GM23338 (cell line): Measurements from ENCODE around the gene C8G. TPM values are rescaled to one million over a fixed set of nuclear protein-coding genes. Genes with fewer than 3 reads are reported as not detected.
A peak's percentile ranks its signal among the peaks of the same experiment; 100 is the strongest.

Source experiments
- ATAC-seq: fragments of 200-7000 bp; cut with Tn5 transposase; 3 replicates; pipeline ENCODE4 v1.9.1; 2020
- DNase-seq: peaks from one replicate; pipeline ENCODE4 v3.0.0-alpha.2; 2015; ENCODE audit warnings: low spot score
- H2AFZ ChIP-seq: fragments of 200-600 bp; sonication (generic); 2 replicates; pipeline ENCODE4 v1.8.0; 2016; ENCODE audit warnings: antibody characterized with exemption, mild to moderate bottlenecking, moderate library complexity
- H3F3A ChIP-seq: fragments of 200-600 bp; sonication (generic); replicated peaks from 2 replicates; pipeline ENCODE4 v1.8.0; 2017; ENCODE audit warnings: antibody characterized with exemption, mixed run types, low read depth
- H3K27ac ChIP-seq: fragments of 200-600 bp; sonication (generic); 2 replicates; pipeline ENCODE4 v1.6.1; 2016; ENCODE audit warnings: low read depth
- H3K27me3 ChIP-seq: fragments of 200-600 bp; sonication (generic); 2 replicates; pipeline ENCODE4 v1.8.0; 2016; ENCODE audit warnings: mild to moderate bottlenecking, mixed run types, moderate library complexity; ENCODE audit not compliant: insufficient read depth
- H3K36me3 ChIP-seq: fragments of 200-600 bp; sonication (generic); 2 replicates; pipeline ENCODE4 v1.8.0; 2016; ENCODE audit warnings: mild to moderate bottlenecking; ENCODE audit not compliant: insufficient read depth
- H3K4me1 ChIP-seq: fragments of 200-600 bp; sonication (generic); 2 replicates; pipeline ENCODE4 v1.8.0; 2016; ENCODE audit warnings: mild to moderate bottlenecking, moderate library complexity; ENCODE audit not compliant: insufficient read depth
- H3K4me2 ChIP-seq: fragments of 200-600 bp; sonication (generic); 2 replicates; pipeline ENCODE4 v1.7.1; 2017; ENCODE audit warnings: mixed run types
- H3K4me3 ChIP-seq: fragments of 200-600 bp; sonication (generic); 2 replicates; pipeline ENCODE4 v1.6.1; 2016; ENCODE audit warnings: mixed run types
- H3K79me2 ChIP-seq: fragments of 200-600 bp; sonication (generic); replicated peaks from 2 replicates; pipeline ENCODE4 v1.8.0; 2017; ENCODE audit warnings: mild to moderate bottlenecking; ENCODE audit not compliant: insufficient read depth
- H3K9me2 ChIP-seq: fragments of 200-600 bp; sonication (generic); 2 replicates; pipeline ENCODE4 v1.8.0; 2017; ENCODE audit not compliant: insufficient read depth
- H4K20me1 ChIP-seq: fragments of 200-600 bp; sonication (generic); replicated peaks from 2 replicates; pipeline ENCODE4 v1.8.0; 2017; ENCODE audit warnings: mild to moderate bottlenecking; ENCODE audit not compliant: insufficient read depth
- H3K27ac Mint-ChIP-seq: 2 replicates; pipeline ENCODE4 v1.8.0; 2020; ENCODE audit warnings: inconsistent platforms, mild to moderate bottlenecking, moderate library complexity, mixed read lengths
- H3K27me3 Mint-ChIP-seq: 3 replicates; pipeline ENCODE4 v1.8.0; 2022; ENCODE audit warnings: low read depth, mild to moderate bottlenecking, moderate library complexity, mixed read lengths, inconsistent platforms; ENCODE audit not compliant: insufficient read depth, poor library complexity
- H3K36me3 Mint-ChIP-seq: 3 replicates; pipeline ENCODE4 v1.8.0; 2021; ENCODE audit warnings: low read depth, mild to moderate bottlenecking, inconsistent platforms, moderate library complexity, mixed read lengths
- H3K4me1 Mint-ChIP-seq: 3 replicates; pipeline ENCODE4 v1.8.0; 2020; ENCODE audit warnings: mild to moderate bottlenecking, inconsistent platforms, mixed read lengths
- H3K4me3 Mint-ChIP-seq: 3 replicates; pipeline ENCODE4 v1.8.0; 2021; ENCODE audit warnings: moderate library complexity, mild to moderate bottlenecking, inconsistent platforms, mixed read lengths
- H3K9me3 Mint-ChIP-seq: 3 replicates; pipeline ENCODE4 v1.8.0; 2020; ENCODE audit warnings: moderate library complexity, mild to moderate bottlenecking, inconsistent platforms, mixed read lengths
- CREB1 ChIP-seq: fragments of 250-450 bp; sonication (Bioruptor Pico); IDR thresholded peaks from 2 replicates; pipeline ENCODE4 v1.5.0; 2020; ENCODE audit warnings: low read depth, mild to moderate bottlenecking, moderate library complexity
- EZH2 ChIP-seq: fragments of 200-600 bp; sonication (generic); IDR thresholded peaks from one replicate; pipeline ENCODE4 v1.8.0; 2017; ENCODE audit warnings: antibody characterized with exemption, mild to moderate bottlenecking, low read depth; ENCODE audit not compliant: unreplicated experiment
- EZH2phosphoT487 ChIP-seq: fragments of 200-600 bp; sonication (generic); IDR thresholded peaks from one replicate; pipeline ENCODE4 v1.8.1; 2018; ENCODE audit warnings: antibody characterized with exemption; ENCODE audit not compliant: unreplicated experiment
- JUNB ChIP-seq: IDR thresholded peaks from one replicate; pipeline ENCODE4 v1.6.1; 2016; ENCODE audit warnings: antibody characterized with exemption; ENCODE audit not compliant: unreplicated experiment
- POLR2AphosphoS5 ChIP-seq: IDR thresholded peaks from 2 replicates; pipeline ENCODE4 v1.6.1; 2016; ENCODE audit warnings: antibody characterized with exemption, low read depth
- polyA plus RNA-seq: library from polyadenylated mRNA; unstranded; fragments of >200 nt; fragmentation: Nextera tagmentation; extraction: Ambion mirVana; gene quantifications from 2 replicates; pipeline ENCODE4 v1.2.1, GENCODE V29; 2016
- total RNA-seq: library from RNA; depleted of rRNA; stranded (reverse); fragments of >200 nt; shearing (Covaris generic); gene quantifications from 2 replicates; pipeline ENCODE4 v1.2.3, GENCODE V29; 2014
- TF ChIP-seq, protein P1 (sequence below), 2 experiments: fragments of 200-600 bp in 1 of 2; sonication (generic) in 1 of 2; conservative IDR thresholded peaks; 2 replicates each; pipeline versions ENCODE4 v1.5.1 to v1.6.1; 2016 to 2017; ENCODE audit warnings: antibody characterized with exemption in 2 of 2, low read depth in 2 of 2, mild to moderate bottlenecking in 2 of 2, moderate library complexity in 1 of 2
- TF ChIP-seq, protein P2 (sequence below): fragments of 250-450 bp; sonication (Bioruptor Pico); IDR thresholded peaks from 2 replicates; pipeline ENCODE4 v1.5.0; 2020; ENCODE audit warnings: mild to moderate bottlenecking, moderate library complexity
- TF ChIP-seq, protein P3 (sequence below): IDR thresholded peaks from one replicate; pipeline ENCODE4 v1.6.1; 2018; ENCODE audit warnings: antibody characterized with exemption; ENCODE audit not compliant: unreplicated experiment

Gene C8G
- total and polyA plus RNA-seq, 2 experiments from 2014 or later: not detected

DNA sequence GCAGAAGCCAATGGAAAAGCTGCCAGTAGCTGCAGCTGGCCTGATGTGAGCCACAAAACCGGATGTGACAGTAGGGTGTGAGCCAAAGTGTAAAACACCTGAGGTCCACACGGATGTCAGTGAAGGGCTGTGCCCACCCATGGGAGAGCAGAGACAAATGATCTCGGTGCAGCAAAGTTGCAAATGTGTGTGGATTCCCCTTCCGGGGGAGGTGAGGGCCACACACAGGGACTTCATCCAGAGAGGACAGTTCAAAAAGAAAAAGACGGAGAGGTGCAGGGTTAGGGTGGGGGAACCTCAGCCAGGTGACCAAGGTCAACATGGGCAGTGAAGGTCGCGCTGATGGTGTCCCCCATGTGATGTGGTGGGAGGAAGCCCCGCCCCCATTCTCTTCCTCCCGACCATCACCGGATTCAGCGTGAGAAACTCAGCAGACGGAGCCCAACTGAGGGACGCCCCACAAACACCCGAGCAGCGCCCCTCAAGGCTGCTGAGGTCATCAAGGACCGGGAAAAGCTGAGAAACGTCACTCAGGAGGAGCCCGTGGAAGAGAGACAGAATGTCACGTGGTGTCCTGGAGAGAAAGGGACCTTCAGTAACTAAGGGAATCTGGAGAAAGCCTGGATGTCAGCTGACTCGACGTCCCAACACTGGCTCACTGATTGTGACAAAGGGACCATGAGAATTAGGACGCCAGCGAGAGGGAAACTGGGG lies 20.9 kb downstream of the C8G start:
- Histone ChIP-seq H3K4me2 (peak overlapping the region; percentile 67), H3K79me2 (no peaks in the 10 kb centered on the region), H3K27ac (no peak overlapping the region; the same call in 1 of the 2 replicates), H2AFZ (peak overlapping the region; percentile 88), H3K27me3 (no peaks in the 10 kb centered on the region), H3K36me3 (no peaks in the 10 kb centered on the region), H4K20me1 (no peaks in the 10 kb centered on the region), H3K4me3 (0 out of 2 replicates have a peak overlapping the region, but pooled peaks have one; percentile 33), H3K4me1 (peaks cover 9% of the 10 kb centered on the region), H3F3A (no peaks in the 10 kb centered on the region), H3K9me2 (no peaks in the 10 kb centered on the region)
- DNase-seq (peak; percentile 55), ATAC-seq (peak; percentile 15)
- Mint-ChIP-seq H3K27ac (peak overlapping the region; percentile 38), H3K4me1 (peaks cover 9% of the 10 kb centered on the region), H3K27me3 (peaks cover 4% of the 10 kb centered on the region), H3K4me3 (peak overlapping the region; percentile 5; the same call in 1 of the 3 replicates), H3K36me3 (no peaks in the 10 kb centered on the region), H3K9me3 (no peaks in the 10 kb centered on the region; the same call in 2 of the 3 replicates)
- no peak for TF ChIP-seq JUNB
- TF ChIP-seq, protein P1, sequence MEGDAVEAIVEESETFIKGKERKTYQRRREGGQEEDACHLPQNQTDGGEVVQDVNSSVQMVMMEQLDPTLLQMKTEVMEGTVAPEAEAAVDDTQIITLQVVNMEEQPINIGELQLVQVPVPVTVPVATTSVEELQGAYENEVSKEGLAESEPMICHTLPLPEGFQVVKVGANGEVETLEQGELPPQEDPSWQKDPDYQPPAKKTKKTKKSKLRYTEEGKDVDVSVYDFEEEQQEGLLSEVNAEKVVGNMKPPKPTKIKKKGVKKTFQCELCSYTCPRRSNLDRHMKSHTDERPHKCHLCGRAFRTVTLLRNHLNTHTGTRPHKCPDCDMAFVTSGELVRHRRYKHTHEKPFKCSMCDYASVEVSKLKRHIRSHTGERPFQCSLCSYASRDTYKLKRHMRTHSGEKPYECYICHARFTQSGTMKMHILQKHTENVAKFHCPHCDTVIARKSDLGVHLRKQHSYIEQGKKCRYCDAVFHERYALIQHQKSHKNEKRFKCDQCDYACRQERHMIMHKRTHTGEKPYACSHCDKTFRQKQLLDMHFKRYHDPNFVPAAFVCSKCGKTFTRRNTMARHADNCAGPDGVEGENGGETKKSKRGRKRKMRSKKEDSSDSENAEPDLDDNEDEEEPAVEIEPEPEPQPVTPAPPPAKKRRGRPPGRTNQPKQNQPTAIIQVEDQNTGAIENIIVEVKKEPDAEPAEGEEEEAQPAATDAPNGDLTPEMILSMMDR (conservative IDR thresholded peaks at IDR 0.05; ENCODE audit: low read depth in 2 of 2): no peak
- TF ChIP-seq EZH2: no peak
- TF ChIP-seq EZH2phosphoT487: no peak
- TF ChIP-seq, protein P2, sequence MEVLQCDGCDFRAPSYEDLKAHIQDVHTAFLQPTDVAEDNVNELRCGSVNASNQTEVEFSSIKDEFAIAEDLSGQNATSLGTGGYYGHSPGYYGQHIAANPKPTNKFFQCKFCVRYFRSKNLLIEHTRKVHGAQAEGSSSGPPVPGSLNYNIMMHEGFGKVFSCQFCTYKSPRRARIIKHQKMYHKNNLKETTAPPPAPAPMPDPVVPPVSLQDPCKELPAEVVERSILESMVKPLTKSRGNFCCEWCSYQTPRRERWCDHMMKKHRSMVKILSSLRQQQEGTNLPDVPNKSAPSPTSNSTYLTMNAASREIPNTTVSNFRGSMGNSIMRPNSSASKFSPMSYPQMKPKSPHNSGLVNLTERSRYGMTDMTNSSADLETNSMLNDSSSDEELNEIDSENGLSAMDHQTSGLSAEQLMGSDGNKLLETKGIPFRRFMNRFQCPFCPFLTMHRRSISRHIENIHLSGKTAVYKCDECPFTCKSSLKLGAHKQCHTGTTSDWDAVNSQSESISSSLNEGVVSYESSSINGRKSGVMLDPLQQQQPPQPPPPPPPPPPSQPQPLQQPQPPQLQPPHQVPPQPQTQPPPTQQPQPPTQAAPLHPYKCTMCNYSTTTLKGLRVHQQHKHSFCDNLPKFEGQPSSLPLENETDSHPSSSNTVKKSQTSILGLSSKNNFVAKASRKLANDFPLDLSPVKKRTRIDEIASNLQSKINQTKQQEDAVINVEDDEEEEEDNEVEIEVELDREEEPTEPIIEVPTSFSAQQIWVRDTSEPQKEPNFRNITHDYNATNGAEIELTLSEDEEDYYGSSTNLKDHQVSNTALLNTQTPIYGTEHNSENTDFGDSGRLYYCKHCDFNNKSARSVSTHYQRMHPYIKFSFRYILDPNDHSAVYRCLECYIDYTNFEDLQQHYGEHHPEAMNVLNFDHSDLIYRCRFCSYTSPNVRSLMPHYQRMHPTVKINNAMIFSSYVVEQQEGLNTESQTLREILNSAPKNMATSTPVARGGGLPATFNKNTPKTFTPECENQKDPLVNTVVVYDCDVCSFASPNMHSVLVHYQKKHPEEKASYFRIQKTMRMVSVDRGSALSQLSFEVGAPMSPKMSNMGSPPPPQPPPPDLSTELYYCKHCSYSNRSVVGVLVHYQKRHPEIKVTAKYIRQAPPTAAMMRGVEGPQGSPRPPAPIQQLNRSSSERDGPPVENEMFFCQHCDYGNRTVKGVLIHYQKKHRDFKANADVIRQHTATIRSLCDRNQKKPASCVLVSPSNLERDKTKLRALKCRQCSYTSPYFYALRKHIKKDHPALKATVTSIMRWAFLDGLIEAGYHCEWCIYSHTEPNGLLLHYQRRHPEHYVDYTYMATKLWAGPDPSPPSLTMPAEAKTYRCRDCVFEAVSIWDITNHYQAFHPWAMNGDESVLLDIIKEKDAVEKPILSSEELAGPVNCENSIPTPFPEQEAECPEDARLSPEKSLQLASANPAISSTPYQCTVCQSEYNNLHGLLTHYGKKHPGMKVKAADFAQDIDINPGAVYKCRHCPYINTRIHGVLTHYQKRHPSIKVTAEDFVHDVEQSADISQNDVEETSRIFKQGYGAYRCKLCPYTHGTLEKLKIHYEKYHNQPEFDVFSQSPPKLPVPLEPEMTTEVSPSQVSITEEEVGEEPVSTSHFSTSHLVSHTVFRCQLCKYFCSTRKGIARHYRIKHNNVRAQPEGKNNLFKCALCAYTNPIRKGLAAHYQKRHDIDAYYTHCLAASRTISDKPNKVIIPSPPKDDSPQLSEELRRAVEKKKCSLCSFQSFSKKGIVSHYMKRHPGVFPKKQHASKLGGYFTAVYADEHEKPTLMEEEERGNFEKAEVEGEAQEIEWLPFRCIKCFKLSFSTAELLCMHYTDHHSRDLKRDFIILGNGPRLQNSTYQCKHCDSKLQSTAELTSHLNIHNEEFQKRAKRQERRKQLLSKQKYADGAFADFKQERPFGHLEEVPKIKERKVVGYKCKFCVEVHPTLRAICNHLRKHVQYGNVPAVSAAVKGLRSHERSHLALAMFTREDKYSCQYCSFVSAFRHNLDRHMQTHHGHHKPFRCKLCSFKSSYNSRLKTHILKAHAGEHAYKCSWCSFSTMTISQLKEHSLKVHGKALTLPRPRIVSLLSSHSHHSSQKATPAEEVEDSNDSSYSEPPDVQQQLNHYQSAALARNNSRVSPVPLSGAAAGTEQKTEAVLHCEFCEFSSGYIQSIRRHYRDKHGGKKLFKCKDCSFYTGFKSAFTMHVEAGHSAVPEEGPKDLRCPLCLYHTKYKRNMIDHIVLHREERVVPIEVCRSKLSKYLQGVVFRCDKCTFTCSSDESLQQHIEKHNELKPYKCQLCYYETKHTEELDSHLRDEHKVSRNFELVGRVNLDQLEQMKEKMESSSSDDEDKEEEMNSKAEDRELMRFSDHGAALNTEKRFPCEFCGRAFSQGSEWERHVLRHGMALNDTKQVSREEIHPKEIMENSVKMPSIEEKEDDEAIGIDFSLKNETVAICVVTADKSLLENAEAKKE (CRISPR knock-in tag): no peak
- TF ChIP-seq, protein P3, sequence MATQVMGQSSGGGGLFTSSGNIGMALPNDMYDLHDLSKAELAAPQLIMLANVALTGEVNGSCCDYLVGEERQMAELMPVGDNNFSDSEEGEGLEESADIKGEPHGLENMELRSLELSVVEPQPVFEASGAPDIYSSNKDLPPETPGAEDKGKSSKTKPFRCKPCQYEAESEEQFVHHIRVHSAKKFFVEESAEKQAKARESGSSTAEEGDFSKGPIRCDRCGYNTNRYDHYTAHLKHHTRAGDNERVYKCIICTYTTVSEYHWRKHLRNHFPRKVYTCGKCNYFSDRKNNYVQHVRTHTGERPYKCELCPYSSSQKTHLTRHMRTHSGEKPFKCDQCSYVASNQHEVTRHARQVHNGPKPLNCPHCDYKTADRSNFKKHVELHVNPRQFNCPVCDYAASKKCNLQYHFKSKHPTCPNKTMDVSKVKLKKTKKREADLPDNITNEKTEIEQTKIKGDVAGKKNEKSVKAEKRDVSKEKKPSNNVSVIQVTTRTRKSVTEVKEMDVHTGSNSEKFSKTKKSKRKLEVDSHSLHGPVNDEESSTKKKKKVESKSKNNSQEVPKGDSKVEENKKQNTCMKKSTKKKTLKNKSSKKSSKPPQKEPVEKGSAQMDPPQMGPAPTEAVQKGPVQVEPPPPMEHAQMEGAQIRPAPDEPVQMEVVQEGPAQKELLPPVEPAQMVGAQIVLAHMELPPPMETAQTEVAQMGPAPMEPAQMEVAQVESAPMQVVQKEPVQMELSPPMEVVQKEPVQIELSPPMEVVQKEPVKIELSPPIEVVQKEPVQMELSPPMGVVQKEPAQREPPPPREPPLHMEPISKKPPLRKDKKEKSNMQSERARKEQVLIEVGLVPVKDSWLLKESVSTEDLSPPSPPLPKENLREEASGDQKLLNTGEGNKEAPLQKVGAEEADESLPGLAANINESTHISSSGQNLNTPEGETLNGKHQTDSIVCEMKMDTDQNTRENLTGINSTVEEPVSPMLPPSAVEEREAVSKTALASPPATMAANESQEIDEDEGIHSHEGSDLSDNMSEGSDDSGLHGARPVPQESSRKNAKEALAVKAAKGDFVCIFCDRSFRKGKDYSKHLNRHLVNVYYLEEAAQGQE: no peak
- no peak for TF ChIP-seq CREB1
- no peak for TF ChIP-seq POLR2AphosphoS5
